ENCODE results near the gene UGGT2. TPM values are rescaled to one million over a fixed set of nuclear protein-coding genes. Genes with fewer than 3 reads are reported as not detected.

Gene UGGT2
- total RNA-seq, 1 experiment from 2014 or later: 34.5 TPM

DNA sequence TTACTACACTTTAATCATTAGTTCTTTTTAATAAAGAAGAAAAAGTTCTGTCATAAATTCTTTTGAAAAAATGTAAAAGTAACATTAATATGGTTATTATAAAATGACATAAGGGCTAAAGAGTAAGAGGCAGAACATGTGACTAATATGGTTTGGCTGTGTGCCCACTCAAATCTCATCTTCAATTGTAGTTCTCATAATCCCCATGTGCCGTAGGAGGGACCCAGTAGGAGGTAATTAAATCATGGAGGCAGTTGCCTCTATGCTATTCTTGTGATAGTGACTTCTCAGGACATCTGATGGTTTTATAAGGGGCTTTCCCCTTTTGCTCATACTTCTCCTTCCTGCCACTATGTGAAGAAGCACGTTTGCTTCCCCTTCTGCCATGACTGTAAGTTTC is 104.5 kb downstream of the UGGT2 start:
- no peak overlapping the region for H2BK5ac ChIP-seq (ENCODE audit: insufficient read length, low read length)
- H2BK12ac ChIP-seq (ENCODE audit: insufficient read length, low read depth, low read length): no peak overlapping the region
- no peak overlapping the region for H3K9ac ChIP-seq (ENCODE audit: extremely low read depth, insufficient read length, low read length)
- H3K9me3 ChIP-seq (ENCODE audit: control insufficient read depth, low read depth, low read length): peaks cover under 1% of the 10 kb centered on the region
- H3T11ph ChIP-seq (ENCODE audit: low read length): no peak overlapping the region
- H4K8ac ChIP-seq (replicated peaks; ENCODE audit: insufficient read length, low read depth, low read length): no peak overlapping the region
- no peaks in the 10 kb centered on the region for H3K79me2 ChIP-seq (ENCODE audit: insufficient read depth, low read length)
- Mint-ChIP-seq H3K9me3 (peaks cover 23 to 25% of the 10 kb centered on the region in 2 experiments), H3K27me3 (ENCODE audit: low read depth) (no peaks in the 10 kb centered on the region), H3K36me3 (ENCODE audit: insufficient read depth in 1 of 3, low read depth in 3 of 3) (peaks cover 22 to 43% (median 33%) of the 10 kb centered on the region in 3 experiments), H3K27ac (no peak overlapping the region), H3K4me3 (no peak overlapping the region), H3K4me1 (peaks cover 13 to 23% of the 10 kb centered on the region in 2 experiments)
- H3K56ac ChIP-seq (ENCODE audit: insufficient read length, low read depth, low read length): no peak overlapping the region
- no peak overlapping the region for H2BK120ac ChIP-seq (ENCODE audit: low read depth, low read length, poor library complexity, severe bottlenecking)
- no peak overlapping the region for H4K5ac ChIP-seq (ENCODE audit: insufficient read length, low read depth, low read length)
- TF ChIP-seq CTCF (conservative IDR thresholded peaks at IDR 0.05): no peak
- H3K4me2 ChIP-seq (ENCODE audit: insufficient read depth, insufficient read length, low read length): no peak overlapping the region
- H3K79me1 ChIP-seq (ENCODE audit: insufficient read depth, low read depth, low read length, poor library complexity, severe bottlenecking): no peaks in the 10 kb centered on the region
- H3K4ac ChIP-seq (ENCODE audit: low read depth, low read length): no peak overlapping the region
- H4K91ac ChIP-seq (ENCODE audit: insufficient read length, low read depth, low read length): no peak overlapping the region
- no peak overlapping the region for H2AK5ac ChIP-seq (ENCODE audit: insufficient read length, low read length)
- H3K23ac ChIP-seq (ENCODE audit: insufficient read length, low read depth, low read length): no peak overlapping the region
- H3K18ac ChIP-seq (ENCODE audit: insufficient read length, low read depth, low read length): no peak overlapping the region
- no peak overlapping the region for H3K14ac ChIP-seq (ENCODE audit: insufficient read depth, low read length)
- WGBS (ENCODE audit: extremely low coverage, insufficient read length, low lambda C conversion rate): no CpG with 5 or more reads among the region's 2 CpGs
- no peaks in the 10 kb centered on the region for H3K4me1 ChIP-seq (ENCODE audit: insufficient read depth, low read length)
- H2BK20ac ChIP-seq (ENCODE audit: low read depth, low read length, poor library complexity, severe bottlenecking): no peak overlapping the region
- H3K23me2 ChIP-seq (ENCODE audit: insufficient read length, low read depth, low read length, poor library complexity, severe bottlenecking): no peaks in the 10 kb centered on the region
- H2AFZ ChIP-seq (ENCODE audit: low read length): no peak overlapping the region
- H3K27me3 ChIP-seq (ENCODE audit: insufficient read depth, low read length): no peaks in the 10 kb centered on the region
- H3K27ac ChIP-seq (ENCODE audit: insufficient read length, low read depth, low read length): no peak overlapping the region
- no peak for DNase-seq
- no peak overlapping the region for H2BK15ac ChIP-seq (ENCODE audit: low read depth, low read length)
- H4K20me1 ChIP-seq (ENCODE audit: control insufficient read depth, insufficient read depth, insufficient read length): no peaks in the 10 kb centered on the region
